K562 (cell line): ENCODE data around the gene SLC7A8. TPM values are rescaled to one million over a fixed set of nuclear protein-coding genes. Genes with fewer than 3 reads are reported as not detected.
A peak's percentile ranks its signal among the peaks of the same experiment; 100 is the strongest.

Experiments used
- ATF3 ChIP-seq, 2 experiments: fragments of 450-650 bp in 1 of 2; sonication (generic) in 1 of 2; formaldehyde crosslinking in 1 of 2; IDR thresholded peaks in 1 of 2; conservative IDR thresholded peaks in 1 of 2; 2 replicates each; pipeline versions ENCODE4 v1.6.1 to v1.8.1; 2016 to 2023; ENCODE audit warnings: mild to moderate bottlenecking in 2 of 2, moderate library complexity in 2 of 2, inconsistent platforms in 1 of 2, missing genetic modification reagents in 1 of 2
- CREM ChIP-seq: IDR thresholded peaks from 2 replicates; pipeline ENCODE4 v1.6.1; 2014; ENCODE audit warnings: antibody characterized with exemption, low read depth
- FOXJ3 ChIP-seq: sonication (generic); formaldehyde crosslinking; IDR thresholded peaks from 2 replicates; pipeline ENCODE4 v1.4.0; 2020; ENCODE audit warnings: mild to moderate bottlenecking, missing genetic modification reagents
- GATAD2A ChIP-seq: fragments of 450-650 bp; IDR thresholded peaks from 2 replicates; pipeline ENCODE4 v1.6.1; 2017
- ILF3 ChIP-seq: fragments of 450-650 bp; IDR thresholded peaks from 2 replicates; pipeline ENCODE4 v1.6.1; 2018; ENCODE audit warnings: antibody characterized with exemption, mild to moderate bottlenecking, moderate library complexity, borderline replicate concordance
- MXI1 ChIP-seq: IDR thresholded peaks from 2 replicates; pipeline ENCODE4 v1.6.1; 2011; ENCODE audit warnings: low read depth, mild to moderate bottlenecking, improper control_type of control experiment, low read length
- MYNN ChIP-seq, 2 experiments: sonication (generic); formaldehyde crosslinking in 1 of 2; IDR thresholded peaks; 2 replicates each; pipeline versions ENCODE4 v1.5.0 to v1.6.1; 2016 to 2020; ENCODE audit warnings: antibody characterized with exemption in 1 of 2, missing genetic modification reagents in 1 of 2
- OTX1 ChIP-seq: fragments of 450-650 bp; formaldehyde crosslinking; IDR thresholded peaks from 2 replicates; pipeline ENCODE4 v1.4.0; 2022; ENCODE audit warnings: mild to moderate bottlenecking
- PCBP2 ChIP-seq: fragments of 200-400 bp; formaldehyde crosslinking; IDR thresholded peaks from 2 replicates; pipeline ENCODE4 v1.6.1; 2018; ENCODE audit warnings: low read length, low read depth, mild to moderate bottlenecking, moderate library complexity; ENCODE audit not compliant: poor library complexity, severe bottlenecking
- RNF219 ChIP-seq: fragments of 250-450 bp; sonication (Bioruptor Pico); IDR thresholded peaks from 2 replicates; pipeline ENCODE4 v1.5.0; 2022; ENCODE audit warnings: mild to moderate bottlenecking
- SETDB1 ChIP-seq: IDR thresholded peaks from one replicate; pipeline ENCODE4 v1.6.1; 2012; ENCODE audit warnings: low read length, control low read depth, inconsistent platforms
- THRB ChIP-seq: fragments of 450-650 bp; formaldehyde crosslinking; conservative IDR thresholded peaks from 2 replicates; pipeline ENCODE4 v1.4.0; 2022; ENCODE audit warnings: mild to moderate bottlenecking, missing genetic modification characterization
- USF1 ChIP-seq: sonication (generic); formaldehyde crosslinking; IDR thresholded peaks from 2 replicates; pipeline ENCODE4 v1.9.0; 2022; ENCODE audit warnings: mild to moderate bottlenecking, missing genetic modification reagents
- ZC3H8 ChIP-seq: fragments of 450-650 bp; IDR thresholded peaks from 2 replicates; pipeline ENCODE4 v1.6.1; 2017
- ZNF174 ChIP-seq: fragments of 250-450 bp; sonication (Bioruptor Pico); IDR thresholded peaks from 2 replicates; pipeline ENCODE4 v1.4.0; 2020; ENCODE audit warnings: mild to moderate bottlenecking
- ZNF76 ChIP-seq: fragments of 250-450 bp; sonication (Bioruptor Pico); IDR thresholded peaks from 2 replicates; pipeline ENCODE4 v1.4.0; 2020; ENCODE audit warnings: mild to moderate bottlenecking, moderate library complexity, borderline replicate concordance
- polyA plus RNA-seq, 8 experiments: library from polyadenylated mRNA; depleted of rRNA in 4 of 8; stranded (reverse) in 5 of 8; unstranded in 3 of 8; fragments of >200 nt; fragmentation: Nextera tagmentation in 2 of 8; fragmentation: Illumina TruSeq in 1 of 8; extraction: Ambion mirVana in 2 of 8; extraction: Trizol in 1 of 8; gene quantifications; 2 replicates each; pipeline versions ENCODE4 v1.2.1 to v1.2.3, GENCODE V29; 2011 to 2014; ENCODE audit warnings: inconsistent platforms in 1 of 8, missing spikeins in 1 of 8
- total RNA-seq, 7 experiments: library from RNA; depleted of rRNA in 6 of 7; stranded (reverse); fragments of >200 nt in 6 of 7; fragmentation: Illumina TruSeq in 2 of 7; extraction: Trizol in 2 of 7; gene quantifications; 2 replicates each; pipeline versions ENCODE4 v1.2.1 to v1.2.3, GENCODE V29; 2011 to 2021; ENCODE audit warnings: low replicate concordance in 1 of 7
- TF ChIP-seq, protein P1 (sequence below): sonication (generic); formaldehyde crosslinking; IDR thresholded peaks from 2 replicates; pipeline ENCODE4 v1.8.0; 2022; ENCODE audit warnings: missing genetic modification reagents, mild to moderate bottlenecking, borderline replicate concordance
- TF ChIP-seq, protein P2 (sequence below): fragments of 250-450 bp; sonication (Bioruptor Pico); IDR thresholded peaks from 2 replicates; pipeline ENCODE4 v1.8.0; 2022; ENCODE audit warnings: inconsistent platforms
- TF ChIP-seq, protein P3 (sequence below): sonication (generic); formaldehyde crosslinking; IDR thresholded peaks from 2 replicates; pipeline ENCODE4 v1.8.0; 2022; ENCODE audit warnings: mild to moderate bottlenecking, missing genetic modification reagents

SLC7A8 gene
- total and polyA plus RNA-seq, 9 of the 15 experiments (the other 6 are each of a cell fraction or from before 2014, with no cell fraction given): 2.0 to 33.0 (median 6.0) TPM

DNA sequence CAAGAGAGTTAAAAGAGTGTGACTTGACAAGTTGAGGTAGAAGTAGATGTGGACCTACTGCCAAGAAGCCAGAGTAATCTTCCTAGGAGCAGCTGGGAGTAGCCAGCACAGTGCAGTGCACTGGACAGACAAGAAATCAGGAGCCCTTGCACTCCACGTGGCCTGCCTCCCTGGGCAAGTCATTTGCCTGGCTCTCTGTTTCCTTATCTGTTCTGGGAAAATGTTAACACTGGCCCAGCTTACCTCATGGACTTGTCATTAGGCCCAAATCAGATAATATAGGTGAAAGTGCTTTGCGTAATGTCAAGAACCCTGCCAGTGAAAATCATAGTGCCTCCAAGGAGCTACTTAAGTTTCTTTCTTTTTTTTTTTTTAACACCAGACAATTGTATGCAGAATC, 19.2 kb downstream of the SLC7A8 start (continued):
- peak; percentile 65; the same call in 1 of the 2 replicates for TF ChIP-seq ATF3 (IDR thresholded peaks at IDR 0.05)
- no peak for TF ChIP-seq ATF3 (CRISPR knock-in tag; conservative IDR thresholded peaks at IDR 0.05)
- TF ChIP-seq PCBP2: no peak
- TF ChIP-seq CREM: peak; percentile 30; the same call in 1 of the 2 replicates
- TF ChIP-seq, protein P1, sequence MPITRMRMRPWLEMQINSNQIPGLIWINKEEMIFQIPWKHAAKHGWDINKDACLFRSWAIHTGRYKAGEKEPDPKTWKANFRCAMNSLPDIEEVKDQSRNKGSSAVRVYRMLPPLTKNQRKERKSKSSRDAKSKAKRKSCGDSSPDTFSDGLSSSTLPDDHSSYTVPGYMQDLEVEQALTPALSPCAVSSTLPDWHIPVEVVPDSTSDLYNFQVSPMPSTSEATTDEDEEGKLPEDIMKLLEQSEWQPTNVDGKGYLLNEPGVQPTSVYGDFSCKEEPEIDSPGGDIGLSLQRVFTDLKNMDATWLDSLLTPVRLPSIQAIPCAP (CRISPR knock-in tag): no peak
- peak; percentile 56 for TF ChIP-seq USF1
- TF ChIP-seq ILF3: no peak
- peak; percentile 69; the same call in 1 of the 2 replicates for TF ChIP-seq GATAD2A
- TF ChIP-seq ZC3H8: no peak
- no peak for TF ChIP-seq MYNN (IDR thresholded peaks at IDR 0.05)
- TF ChIP-seq MYNN (CRISPR knock-in tag; IDR thresholded peaks at IDR 0.05): no peak
- TF ChIP-seq OTX1 (CRISPR knock-in tag): no peak
- no peak for TF ChIP-seq FOXJ3 (CRISPR knock-in tag)
- no peak for TF ChIP-seq SETDB1
- TF ChIP-seq, protein P2, sequence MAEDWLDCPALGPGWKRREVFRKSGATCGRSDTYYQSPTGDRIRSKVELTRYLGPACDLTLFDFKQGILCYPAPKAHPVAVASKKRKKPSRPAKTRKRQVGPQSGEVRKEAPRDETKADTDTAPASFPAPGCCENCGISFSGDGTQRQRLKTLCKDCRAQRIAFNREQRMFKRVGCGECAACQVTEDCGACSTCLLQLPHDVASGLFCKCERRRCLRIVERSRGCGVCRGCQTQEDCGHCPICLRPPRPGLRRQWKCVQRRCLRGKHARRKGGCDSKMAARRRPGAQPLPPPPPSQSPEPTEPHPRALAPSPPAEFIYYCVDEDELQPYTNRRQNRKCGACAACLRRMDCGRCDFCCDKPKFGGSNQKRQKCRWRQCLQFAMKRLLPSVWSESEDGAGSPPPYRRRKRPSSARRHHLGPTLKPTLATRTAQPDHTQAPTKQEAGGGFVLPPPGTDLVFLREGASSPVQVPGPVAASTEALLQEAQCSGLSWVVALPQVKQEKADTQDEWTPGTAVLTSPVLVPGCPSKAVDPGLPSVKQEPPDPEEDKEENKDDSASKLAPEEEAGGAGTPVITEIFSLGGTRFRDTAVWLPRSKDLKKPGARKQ (CRISPR knock-in tag): no peak
- no peak; the same call in 1 of the 2 replicates for TF ChIP-seq MXI1
- TF ChIP-seq ZNF174: no peak
- no peak for TF ChIP-seq RNF219 (CRISPR knock-in tag)
- TF ChIP-seq THRB (CRISPR knock-in tag): no peak
- no peak for TF ChIP-seq ZNF76 (CRISPR knock-in tag)
- TF ChIP-seq, protein P3, sequence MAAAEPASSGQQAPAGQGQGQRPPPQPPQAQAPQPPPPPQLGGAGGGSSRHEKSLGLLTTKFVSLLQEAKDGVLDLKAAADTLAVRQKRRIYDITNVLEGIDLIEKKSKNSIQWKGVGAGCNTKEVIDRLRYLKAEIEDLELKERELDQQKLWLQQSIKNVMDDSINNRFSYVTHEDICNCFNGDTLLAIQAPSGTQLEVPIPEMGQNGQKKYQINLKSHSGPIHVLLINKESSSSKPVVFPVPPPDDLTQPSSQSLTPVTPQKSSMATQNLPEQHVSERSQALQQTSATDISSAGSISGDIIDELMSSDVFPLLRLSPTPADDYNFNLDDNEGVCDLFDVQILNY (CRISPR knock-in tag): no peak
